ENCODE data around the gene MMP24OS. TPM values are rescaled to one million over a fixed set of nuclear protein-coding genes. Genes with fewer than 3 reads are reported as not detected.
A peak's percentile ranks its signal among the peaks of the same experiment; 100 is the strongest.

Gene MMP24OS
- total RNA-seq, 5 donors from 2014 or later (not counting 1 experiment from before 2014, with no cell fraction given), result 59.5 to 95.5 (median 72.0) TPM

- peaks cover 6 to 25% of the 10 kb centered on the region in 2 experiments for H3K4me1 ChIP-seq (ENCODE audit: control insufficient read depth in 1 of 2, extremely low read depth in 1 of 2, insufficient read depth in 2 of 2, low read length in 2 of 2)
- H3K27me3 Mint-ChIP-seq, result peaks cover 0 to 4% of the 10 kb centered on the region in 2 donors
- CTCF ChIA-PET, result no interaction called here
- H3K27me3 ChIP-seq (replicated peaks in 1 of 2; ENCODE audit: control insufficient read depth in 2 of 2, extremely low read depth in 1 of 2, insufficient read depth in 2 of 2, low read length in 1 of 2), result peaks cover 0 to 9% of the 10 kb centered on the region in 2 experiments
- no peaks in the 10 kb centered on the region for H3K9me3 ChIP-seq
- no peaks in the 10 kb centered on the region for H3K36me3 Mint-ChIP-seq
- H3K4me3 ChIP-seq (ENCODE audit: control insufficient read depth in 1 of 2, extremely low read depth in 1 of 2, low read length in 1 of 2), result no peak overlapping the region
- POLR2A ChIA-PET, result no interaction called here
- H3K4me3 Mint-ChIP-seq, result no peak overlapping the region
- no peak for ATAC-seq (replicated peaks in 1 of 4)
- no peak overlapping the region for H3K27ac ChIP-seq (ENCODE audit: low read length)
- 89% methylated on average over 19 of the region's 28 CpGs for WGBS (ENCODE audit: insufficient coverage)
- H3K4me1 Mint-ChIP-seq, result peaks cover 24 to 28% (median 25%) of the 10 kb centered on the region in 3 donors
- H3K27ac Mint-ChIP-seq, result no peak overlapping the region
- no peaks in the 10 kb centered on the region for H3K36me3 ChIP-seq (ENCODE audit: control insufficient read depth in 2 of 2, extremely low read depth in 1 of 2, insufficient read depth in 1 of 2, low read length in 1 of 2)
- no peaks in the 10 kb centered on the region for H3K9me3 Mint-ChIP-seq
- DNase-seq, result no peak
Measured at GRCh38 chr20:35287509-35288324, 9.8 kb upstream of the MMP24OS start.

GRCh38 chr20:35286899-35287508, 9.1 kb upstream of the MMP24OS start:
- Mint-ChIP-seq H3K27ac (no peak overlapping the region), H3K4me1 (peaks cover 28 to 29% (median 28%) of the 10 kb centered on the region in 3 donors), H3K4me3 (no peak overlapping the region), H3K36me3 (peaks cover 4% of the 10 kb centered on the region), H3K27me3 (no peaks in the 10 kb centered on the region), H3K9me3 (no peaks in the 10 kb centered on the region)
- DNase-seq (no peak), ATAC-seq (replicated peaks in 1 of 4) (no peak)
- Histone ChIP-seq H3K9me3 (no peaks in the 10 kb centered on the region), H3K4me1 (ENCODE audit: control insufficient read depth in 1 of 2, extremely low read depth in 1 of 2, insufficient read depth in 2 of 2, low read length in 2 of 2) (peaks cover 6 to 27% of the 10 kb centered on the region in 2 experiments), H3K27ac (ENCODE audit: low read length) (no peak overlapping the region), H3K4me3 (ENCODE audit: control insufficient read depth in 1 of 2, extremely low read depth in 1 of 2, low read length in 1 of 2) (no peak overlapping the region), H3K36me3 (ENCODE audit: control insufficient read depth in 2 of 2, extremely low read depth in 1 of 2, insufficient read depth in 1 of 2, low read length in 1 of 2) (peaks cover 0 to 6% of the 10 kb centered on the region in 2 donors), H3K27me3 (replicated peaks in 1 of 2; ENCODE audit: control insufficient read depth in 2 of 2, extremely low read depth in 1 of 2, insufficient read depth in 2 of 2, low read length in 1 of 2) (peaks cover 0 to 6% of the 10 kb centered on the region in 2 experiments)
- WGBS (ENCODE audit: insufficient coverage), result 86% methylated on average over 16 of the region's 17 CpGs
- ChIA-PET CTCF (no interaction called here), POLR2A (no interaction called here)

- Mint-ChIP-seq H3K9me3 (no peaks in the 10 kb centered on the region), H3K4me1 (peaks cover 28 to 31% (median 30%) of the 10 kb centered on the region in 3 donors), H3K27me3 (no peaks in the 10 kb centered on the region), H3K27ac (peak overlapping the region; percentile 76 to 88), H3K4me3 (peak overlapping the region; percentile 89 to 92 (median 90)), H3K36me3 (peaks cover 5% of the 10 kb centered on the region)
- no peak for DNase-seq
- Histone ChIP-seq H3K9me3 (no peaks in the 10 kb centered on the region), H3K4me1 (ENCODE audit: control insufficient read depth in 1 of 2, extremely low read depth in 1 of 2, insufficient read depth in 2 of 2, low read length in 2 of 2) (peaks cover 6 to 27% of the 10 kb centered on the region in 2 experiments), H3K36me3 (ENCODE audit: control insufficient read depth in 2 of 2, extremely low read depth in 1 of 2, insufficient read depth in 1 of 2, low read length in 1 of 2) (peaks cover 0 to 11% of the 10 kb centered on the region in 2 donors), H3K27me3 (replicated peaks in 1 of 2; ENCODE audit: control insufficient read depth in 2 of 2, extremely low read depth in 1 of 2, insufficient read depth in 2 of 2, low read length in 1 of 2) (peaks cover 0 to 4% of the 10 kb centered on the region in 2 experiments), H3K27ac (ENCODE audit: low read length) (no peak overlapping the region), H3K4me3 (ENCODE audit: control insufficient read depth in 1 of 2, extremely low read depth in 1 of 2, low read length in 1 of 2) (no peak overlapping the region)
- ChIA-PET CTCF (no interaction called here), POLR2A (interaction anchor here in 1 of 2 donors (0.6 kb wide), 1 partner anchor 16 kb away, joined by 3 read pairs; no protein-coding TSS in a partner anchor)
- ATAC-seq (replicated peaks in 1 of 4), result no peak
- WGBS (ENCODE audit: insufficient coverage), result 92% methylated on average over 12 of the region's 12 CpGs
Measured at GRCh38 chr20:35286077-35286898, 8.4 kb upstream of the MMP24OS start.

GRCh38 chr20:35285806-35286076, 7.8 kb upstream of the MMP24OS start:
- Histone ChIP-seq H3K27me3 (replicated peaks in 1 of 2; ENCODE audit: control insufficient read depth in 2 of 2, extremely low read depth in 1 of 2, insufficient read depth in 2 of 2, low read length in 1 of 2) (peaks cover 0 to 4% of the 10 kb centered on the region in 2 experiments), H3K4me1 (ENCODE audit: control insufficient read depth in 1 of 2, extremely low read depth in 1 of 2, insufficient read depth in 2 of 2, low read length in 2 of 2) (peaks cover 6 to 27% of the 10 kb centered on the region in 2 experiments), H3K9me3 (no peaks in the 10 kb centered on the region), H3K36me3 (ENCODE audit: control insufficient read depth in 2 of 2, extremely low read depth in 1 of 2, insufficient read depth in 1 of 2, low read length in 1 of 2) (peaks cover 0 to 12% of the 10 kb centered on the region in 2 donors), H3K27ac (ENCODE audit: low read length) (no peak overlapping the region), H3K4me3 (ENCODE audit: control insufficient read depth in 1 of 2, extremely low read depth in 1 of 2, low read length in 1 of 2) (no peak overlapping the region)
- no CpG with 5 or more reads among the region's 5 CpGs for WGBS (ENCODE audit: insufficient coverage)
- no peak for ATAC-seq (replicated peaks in 1 of 4)
- Mint-ChIP-seq H3K4me3 (peak overlapping the region; percentile 89 to 92 (median 90)), H3K36me3 (peaks cover 5% of the 10 kb centered on the region), H3K27ac (peak overlapping the region; percentile 76 to 88), H3K9me3 (no peaks in the 10 kb centered on the region), H3K27me3 (no peaks in the 10 kb centered on the region), H3K4me1 (peaks cover 28 to 31% (median 30%) of the 10 kb centered on the region in 3 donors)
- ChIA-PET POLR2A (interaction anchor here in 1 of 2 donors (0.6 kb wide), 1 partner anchor 17 kb away, joined by 3 read pairs; no protein-coding TSS in a partner anchor), CTCF (no interaction called here)
- no peak for DNase-seq

GRCh38 chr20:35284992-35285805, 7.3 kb upstream of the MMP24OS start:
- Histone ChIP-seq H3K27me3 (replicated peaks in 1 of 2; ENCODE audit: control insufficient read depth in 2 of 2, extremely low read depth in 1 of 2, insufficient read depth in 2 of 2, low read length in 1 of 2) (peaks cover 0 to 4% of the 10 kb centered on the region in 2 experiments), H3K36me3 (ENCODE audit: control insufficient read depth in 2 of 2, extremely low read depth in 1 of 2, insufficient read depth in 1 of 2, low read length in 1 of 2) (peaks cover 0 to 16% of the 10 kb centered on the region in 2 donors), H3K4me1 (ENCODE audit: control insufficient read depth in 1 of 2, extremely low read depth in 1 of 2, insufficient read depth in 2 of 2, low read length in 2 of 2) (peaks cover 6 to 27% of the 10 kb centered on the region in 2 experiments), H3K27ac (ENCODE audit: low read length) (peak overlapping the region; percentile 71), H3K4me3 (ENCODE audit: control insufficient read depth in 1 of 2, extremely low read depth in 1 of 2, low read length in 1 of 2) (peak overlapping the region; percentile 83 to 89), H3K9me3 (no peaks in the 10 kb centered on the region)
- no peaks in the 10 kb centered on the region for H3K27me3 Mint-ChIP-seq
- peak overlapping the region; percentile 89 to 92 (median 90) for H3K4me3 Mint-ChIP-seq
- DNase-seq (no peak), ATAC-seq (replicated peaks in 1 of 4) (no peak)
- H3K36me3 Mint-ChIP-seq, result peaks cover 9% of the 10 kb centered on the region
- 64% methylated on average over 16 of the region's 19 CpGs for WGBS (ENCODE audit: insufficient coverage)
- no peaks in the 10 kb centered on the region for H3K9me3 Mint-ChIP-seq
- CTCF ChIA-PET, result interaction anchor here in 1 of 2 donors (0.8 to 1.2 kb wide), 2 partner anchors 33 to 141 kb away, joined by 3 read pairs; no protein-coding TSS in a partner anchor
- H3K27ac Mint-ChIP-seq, result peak overlapping the region; percentile 78 to 88
- POLR2A ChIA-PET, result interaction anchor here (0.5 to 0.7 kb wide), 7 partner anchors 10 to 1758 kb away, joined by 3 to 11 read pairs (median 4); no protein-coding TSS in a partner anchor
- peaks cover 30 to 33% (median 32%) of the 10 kb centered on the region in 3 donors for H3K4me1 Mint-ChIP-seq
